ENCODE data around the gene PHACTR3.

- no peak for TF ChIP-seq EZH2 (IDR thresholded peaks at IDR 0.05; ENCODE audit: low read length, unreplicated experiment)
- TF ChIP-seq, protein P1, sequence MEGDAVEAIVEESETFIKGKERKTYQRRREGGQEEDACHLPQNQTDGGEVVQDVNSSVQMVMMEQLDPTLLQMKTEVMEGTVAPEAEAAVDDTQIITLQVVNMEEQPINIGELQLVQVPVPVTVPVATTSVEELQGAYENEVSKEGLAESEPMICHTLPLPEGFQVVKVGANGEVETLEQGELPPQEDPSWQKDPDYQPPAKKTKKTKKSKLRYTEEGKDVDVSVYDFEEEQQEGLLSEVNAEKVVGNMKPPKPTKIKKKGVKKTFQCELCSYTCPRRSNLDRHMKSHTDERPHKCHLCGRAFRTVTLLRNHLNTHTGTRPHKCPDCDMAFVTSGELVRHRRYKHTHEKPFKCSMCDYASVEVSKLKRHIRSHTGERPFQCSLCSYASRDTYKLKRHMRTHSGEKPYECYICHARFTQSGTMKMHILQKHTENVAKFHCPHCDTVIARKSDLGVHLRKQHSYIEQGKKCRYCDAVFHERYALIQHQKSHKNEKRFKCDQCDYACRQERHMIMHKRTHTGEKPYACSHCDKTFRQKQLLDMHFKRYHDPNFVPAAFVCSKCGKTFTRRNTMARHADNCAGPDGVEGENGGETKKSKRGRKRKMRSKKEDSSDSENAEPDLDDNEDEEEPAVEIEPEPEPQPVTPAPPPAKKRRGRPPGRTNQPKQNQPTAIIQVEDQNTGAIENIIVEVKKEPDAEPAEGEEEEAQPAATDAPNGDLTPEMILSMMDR (conservative IDR thresholded peaks at IDR 0.05; ENCODE audit: low read depth, low read length): no peak
Measured at GRCh38 chr20:59625214-59625922, 21.0 kb downstream of the PHACTR3 start.
